Tibial nerve (tissue), 4 donors: ENCODE data around the gene KCNJ6.

Experiments used
- CTCF ChIP-seq, 5 experiments: fragments of 200-600 bp in 3 of 5; fragments of 450-650 bp in 2 of 5; sonication (generic) in 3 of 5; IDR thresholded peaks; one replicate each; pipeline ENCODE4 v1.5.1; 2016 to 2019; ENCODE audit warnings: antibody characterized with exemption in 5 of 5, mild to moderate bottlenecking in 3 of 5, moderate library complexity in 2 of 5
- EP300 ChIP-seq, 2 donors: sonication (generic); formaldehyde crosslinking; IDR thresholded peaks; one replicate each; pipeline ENCODE4 v1.6.1; 2017; ENCODE audit warnings: antibody characterized with exemption in 2 of 2, mild to moderate bottlenecking in 1 of 2
- POLR2A ChIP-seq, 2 donors: fragments of 450-650 bp; IDR thresholded peaks; one replicate each; pipeline ENCODE4 v1.6.1; 2017; ENCODE audit warnings: antibody characterized with exemption in 2 of 2, mild to moderate bottlenecking in 2 of 2, moderate library complexity in 2 of 2

- TF ChIP-seq CTCF (IDR thresholded peaks at IDR 0.05) (no peak), POLR2A (IDR thresholded peaks at IDR 0.05) (no peak), EP300 (IDR thresholded peaks at IDR 0.05) (no peak)
Observed at GRCh38 chr21:37571442-37571841, 344.8 kb downstream of the KCNJ6 start.
